ENCODE measurements around the gene FRYL.
"Not testable (repeated sequence)": the region's sequence is repeated elsewhere in the genome, so short reads cannot be mapped to it uniquely, and the experiment has no call there.

FRYL gene

DNA sequence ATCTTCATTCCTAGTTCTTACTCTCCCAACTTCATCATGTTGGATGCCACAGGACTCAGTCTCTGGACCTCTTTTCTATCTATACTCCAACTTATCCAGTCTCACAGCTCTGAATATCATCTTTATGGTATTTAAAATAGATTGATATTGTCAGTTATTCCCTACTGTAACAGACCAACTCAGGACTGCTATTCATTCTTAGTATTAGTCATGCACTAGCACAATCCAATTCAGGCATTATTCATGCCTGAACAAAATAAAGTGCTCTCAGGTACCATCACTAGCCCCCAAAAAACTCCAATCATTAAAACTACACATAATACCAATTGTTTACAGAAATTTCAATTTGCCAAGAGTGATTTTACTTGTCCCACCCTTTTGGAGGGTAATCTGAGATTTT, 37.7 kb downstream of the FRYL start:
- no peak for DNase-seq

DNA sequence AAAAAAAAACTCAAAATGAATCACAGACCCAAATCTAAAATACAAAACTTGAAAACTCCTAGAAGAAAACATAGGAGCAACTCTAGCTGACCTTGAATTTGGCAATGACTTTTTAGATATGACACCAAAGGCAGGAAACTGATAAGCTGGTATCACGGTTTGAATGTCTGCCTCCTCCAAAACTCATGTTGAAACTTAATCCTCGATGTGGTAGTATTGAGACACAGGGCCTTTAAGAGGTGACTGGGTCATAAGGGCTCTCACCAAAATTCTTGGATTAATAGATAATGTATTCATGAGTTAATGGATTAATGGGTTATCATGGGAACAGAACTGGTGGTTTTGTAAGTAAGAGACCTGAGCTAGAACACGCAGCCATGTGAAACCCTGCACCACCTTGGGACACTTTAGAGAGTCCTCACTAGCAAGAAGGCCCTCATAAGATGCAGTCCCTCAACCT, 40.5 kb downstream of the FRYL start:
- no peak for DNase-seq

GRCh38 chr4:48738856-48739255, 41.2 kb downstream of the FRYL start:
- no peak for DNase-seq

DNA sequence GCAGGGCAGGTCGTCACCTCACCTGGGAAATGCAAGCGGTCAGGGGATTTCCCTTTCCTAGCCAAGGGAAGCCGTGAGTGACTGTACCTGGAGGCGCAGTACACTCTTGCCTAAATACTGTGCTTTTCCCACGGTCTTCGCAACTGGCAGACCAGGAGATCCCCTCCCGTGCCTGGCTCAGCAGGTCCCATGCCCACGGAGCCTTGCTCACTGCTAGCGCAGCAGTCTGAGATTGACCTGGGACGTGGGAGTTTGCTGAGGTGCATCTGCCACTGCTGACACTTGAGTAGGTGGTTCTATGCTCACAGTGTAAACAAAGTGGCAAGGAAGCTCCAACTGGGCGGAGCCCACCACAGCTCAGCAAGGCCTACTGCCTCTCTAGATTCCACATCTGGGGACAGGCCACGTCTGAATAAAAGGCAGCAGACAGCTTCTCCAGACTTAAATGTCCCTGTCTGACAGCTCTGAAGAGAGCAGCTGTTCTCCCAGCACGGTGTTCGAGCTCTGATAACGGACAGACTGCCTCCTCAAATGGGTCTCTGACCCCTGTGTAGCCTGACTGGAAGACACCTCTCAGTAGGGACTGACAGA, 51.1 kb downstream of the FRYL start:
- DNase-seq: not testable (repeated sequence)

- no peak for DNase-seq
Measured at GRCh38 chr4:48727666-48728459, 52.2 kb downstream of the FRYL start.

- no peak for DNase-seq
Measured at GRCh38 chr4:48725414-48725813, 54.7 kb downstream of the FRYL start.

DNA sequence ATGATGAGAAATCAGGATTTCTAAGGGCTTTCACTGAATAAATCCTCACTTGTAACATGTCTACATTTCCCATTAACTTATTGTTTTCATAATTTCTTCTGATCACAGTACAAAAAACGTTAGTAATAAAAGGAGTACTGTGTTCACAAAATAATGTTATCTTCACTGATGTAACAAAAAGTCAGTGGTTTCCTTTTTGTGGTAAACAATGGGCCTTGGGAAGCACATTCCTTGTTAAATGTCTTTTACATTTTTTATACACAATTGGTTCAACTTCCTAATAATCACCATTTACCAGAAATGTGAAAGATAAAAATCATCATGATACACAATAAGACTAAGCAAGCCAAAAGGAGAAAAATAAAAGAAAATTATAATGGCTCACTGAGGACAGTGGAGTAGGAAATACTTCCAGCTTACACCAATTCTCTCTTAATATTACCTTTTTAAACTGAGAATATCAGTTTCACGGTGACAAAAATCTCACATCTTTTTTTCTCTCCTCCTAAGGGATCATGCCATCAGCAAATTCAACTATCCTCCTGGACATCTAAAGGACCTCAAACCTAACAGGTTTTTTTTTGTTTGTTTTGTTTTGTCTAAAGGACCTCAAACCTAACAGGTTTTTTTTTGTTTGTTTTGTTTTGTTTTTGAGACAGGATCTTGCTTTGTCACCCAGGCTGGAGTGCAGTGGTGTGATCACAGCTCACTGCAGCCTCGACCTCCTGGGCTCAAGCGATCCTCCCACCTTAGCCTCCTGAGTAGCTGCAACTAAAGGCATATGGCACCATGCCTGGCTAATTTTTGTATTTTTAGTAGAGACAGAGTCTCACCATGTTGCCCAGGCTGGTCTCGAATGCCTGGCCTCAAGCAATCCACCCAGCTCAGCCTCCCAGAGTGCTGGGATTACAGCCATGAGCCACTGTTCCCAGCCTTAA, 57.3 kb downstream of the FRYL start:
- peak; percentile 14 for DNase-seq

DNA sequence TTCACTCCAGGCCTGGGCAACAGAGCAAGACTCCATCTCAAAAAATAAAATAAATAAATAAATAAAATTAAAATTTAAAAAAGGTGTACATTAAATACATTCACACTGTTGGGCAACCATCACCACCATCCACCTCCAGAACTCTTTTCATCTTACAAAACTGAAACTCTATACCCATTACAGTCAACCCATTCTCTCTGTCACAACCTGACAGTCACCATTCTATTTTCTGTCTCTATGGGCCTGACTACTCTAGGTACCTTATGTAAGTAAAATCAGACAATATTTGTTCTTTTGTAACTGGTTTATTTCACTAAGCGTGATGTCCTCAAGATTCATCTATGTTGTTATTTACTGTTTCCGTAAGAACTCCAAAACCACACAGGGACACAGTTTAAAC, 59.6 kb downstream of the FRYL start:
- DNase-seq: no peak

GRCh38 chr4:48718818-48719465, 61.1 kb downstream of the FRYL start:
- no peak for DNase-seq

GRCh38 chr4:48716285-48716684, 63.8 kb downstream of the FRYL start:
- DNase-seq: not testable (repeated sequence)

DNA sequence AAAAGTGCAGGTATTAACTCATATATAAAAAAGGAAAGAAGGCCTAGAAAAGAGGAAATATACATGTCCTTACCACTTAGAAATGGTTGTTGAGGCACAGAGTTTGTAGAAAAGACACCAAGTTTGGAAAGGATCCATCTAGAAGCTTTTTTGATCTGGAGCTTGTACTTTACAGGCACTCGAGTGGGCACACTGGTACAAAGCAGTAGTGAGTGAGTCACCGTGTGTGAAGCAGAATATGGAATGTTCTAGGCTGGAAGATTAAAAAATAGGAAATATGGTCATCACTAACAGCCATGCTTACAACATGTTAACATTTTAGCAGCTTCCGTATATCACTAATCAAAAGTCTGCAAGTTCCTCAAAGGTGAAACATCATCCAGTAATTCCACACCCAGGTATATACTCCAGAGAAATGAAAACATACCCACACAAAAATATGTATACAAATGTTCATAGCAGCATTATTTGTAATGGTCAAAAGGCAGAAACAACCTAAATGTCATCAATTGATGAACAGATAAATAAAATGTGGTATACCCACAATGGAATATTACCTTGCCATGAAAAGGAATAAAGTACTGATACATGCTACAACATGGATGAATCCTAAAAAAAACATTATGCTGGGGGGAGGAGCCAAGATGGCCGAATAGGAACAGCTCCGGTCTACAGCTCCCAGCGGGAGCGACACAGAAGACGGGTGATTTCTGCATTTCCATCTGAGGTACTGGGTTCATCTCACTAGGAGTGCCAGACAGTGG, 69.5 kb downstream of the FRYL start:
- no peak for DNase-seq

GRCh38 chr4:48709901-48710300, 70.2 kb downstream of the FRYL start:
- DNase-seq: no peak

DNA sequence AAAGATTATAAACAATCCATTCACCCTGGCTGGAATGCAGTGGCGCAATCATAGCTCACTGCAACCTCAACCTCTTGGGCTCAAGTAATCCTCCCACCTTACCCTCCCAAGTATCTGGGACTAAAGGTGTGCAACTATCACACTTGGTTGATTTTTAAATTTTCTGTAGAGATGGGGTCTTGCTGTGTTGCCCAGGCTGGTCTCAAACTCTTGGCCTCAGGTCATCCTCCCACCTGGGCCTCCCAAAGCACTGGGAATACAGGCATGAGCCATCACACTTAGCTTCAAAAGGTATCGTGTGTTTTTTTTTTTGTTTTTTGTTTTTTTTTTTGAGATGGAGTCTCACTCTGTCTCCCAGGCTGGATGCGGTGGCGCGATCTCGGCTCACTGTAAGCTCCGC, 71.5 kb downstream of the FRYL start:
- DNase-seq: no peak

- no peak for DNase-seq
Measured at GRCh38 chr4:48706736-48707135, 73.3 kb downstream of the FRYL start.

- no peak for DNase-seq
Measured at GRCh38 chr4:48705609-48706008, 74.5 kb downstream of the FRYL start.

DNA sequence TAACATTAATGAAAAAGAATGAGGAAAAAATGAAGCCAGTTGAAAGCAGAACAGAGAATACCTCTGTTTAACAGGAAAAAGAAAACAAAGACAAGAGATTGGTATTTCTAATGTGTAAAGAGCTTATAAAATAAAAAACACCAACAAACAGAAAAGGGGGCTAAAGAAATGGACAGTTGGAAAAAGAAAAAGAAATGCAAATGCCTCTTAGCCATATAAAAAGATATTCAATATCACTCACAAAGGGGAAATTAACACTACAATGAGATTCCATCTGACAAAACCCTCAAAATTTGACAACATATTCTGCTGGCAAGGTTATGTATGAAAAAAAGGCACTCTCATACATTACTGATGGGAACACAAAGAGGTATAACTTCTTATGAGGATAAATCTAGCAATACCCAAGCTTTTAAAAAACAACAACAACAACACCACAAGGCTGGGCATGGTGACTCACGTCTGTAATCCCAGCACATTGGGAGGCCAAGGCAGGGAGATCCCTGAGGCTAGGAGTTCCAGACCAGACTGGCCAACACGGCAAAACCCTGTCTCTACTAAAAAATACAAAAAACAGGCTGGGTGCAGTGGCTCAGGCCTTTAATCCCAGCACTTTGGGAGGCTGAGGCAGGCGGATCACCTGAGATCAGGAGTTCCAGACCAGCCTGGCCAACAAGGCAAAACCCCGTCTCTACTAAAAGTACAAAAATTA, 75.8 kb downstream of the FRYL start:
- DNase-seq: no peak

DNA sequence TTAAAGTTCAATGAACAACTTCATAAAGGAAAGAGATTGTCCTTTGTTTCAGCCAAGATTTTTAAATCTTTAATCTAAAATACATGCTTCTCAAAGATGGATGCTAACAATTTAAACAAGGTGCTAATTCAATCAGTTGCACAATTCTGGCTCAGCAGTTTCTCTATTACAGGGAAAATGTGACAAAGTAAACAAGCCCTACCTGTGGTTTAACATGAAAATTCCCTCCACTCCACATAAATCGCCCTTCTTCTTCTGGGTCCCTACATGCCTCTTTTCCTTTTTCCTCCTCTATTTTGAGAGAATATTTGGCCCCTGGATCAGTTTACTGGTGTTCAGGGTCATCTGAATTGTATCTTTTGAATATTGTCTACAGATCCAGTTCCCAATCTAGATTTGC, 80.6 kb downstream of the FRYL start:
- DNase-seq: no peak

DNA sequence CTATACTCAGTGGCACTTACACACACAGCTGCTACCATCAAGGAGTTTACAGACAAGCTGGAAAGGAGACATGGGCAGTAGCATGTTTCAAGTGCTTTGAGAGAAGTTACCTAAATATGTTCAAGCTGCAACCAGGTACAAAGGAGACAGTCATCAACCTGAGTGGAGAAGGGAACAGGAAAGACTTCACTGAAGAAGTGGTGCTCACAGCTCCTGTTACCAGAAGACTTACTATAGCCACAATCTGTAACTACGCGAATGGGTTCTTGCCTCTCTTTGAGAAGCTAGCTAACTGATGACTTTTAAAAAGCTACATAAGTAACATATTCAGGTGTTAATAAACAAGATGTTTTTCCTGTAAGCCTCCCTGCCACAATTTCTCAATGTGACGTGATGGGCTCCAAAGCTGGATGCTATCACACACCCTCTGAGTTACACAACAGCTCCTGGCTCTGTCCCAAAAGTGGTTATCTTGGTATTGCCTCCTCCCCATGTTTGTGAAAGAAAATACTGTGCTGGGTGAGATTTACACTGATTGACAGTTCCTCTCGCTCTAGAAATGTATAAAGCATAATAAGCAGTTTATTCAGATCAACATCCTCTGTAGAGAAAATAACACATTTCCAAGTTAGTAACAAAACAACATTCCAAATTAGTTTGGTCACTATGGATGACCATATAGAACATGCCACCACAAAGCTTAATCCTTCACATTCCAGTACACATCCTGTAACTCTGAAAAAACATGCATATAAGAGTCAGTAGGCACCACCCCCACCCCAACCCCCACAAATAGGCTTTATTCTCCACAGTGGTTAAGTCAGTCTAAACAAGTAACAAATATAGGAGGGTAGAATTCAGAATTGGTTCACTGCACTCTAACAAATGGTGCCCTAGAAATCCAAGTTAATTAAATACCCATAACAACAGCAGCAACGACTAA, 81.8 kb downstream of the FRYL start:
- peak; percentile 95 for DNase-seq

GRCh38 chr4:48697516-48697915, 82.6 kb downstream of the FRYL start:
- not testable (repeated sequence) for DNase-seq

DNA sequence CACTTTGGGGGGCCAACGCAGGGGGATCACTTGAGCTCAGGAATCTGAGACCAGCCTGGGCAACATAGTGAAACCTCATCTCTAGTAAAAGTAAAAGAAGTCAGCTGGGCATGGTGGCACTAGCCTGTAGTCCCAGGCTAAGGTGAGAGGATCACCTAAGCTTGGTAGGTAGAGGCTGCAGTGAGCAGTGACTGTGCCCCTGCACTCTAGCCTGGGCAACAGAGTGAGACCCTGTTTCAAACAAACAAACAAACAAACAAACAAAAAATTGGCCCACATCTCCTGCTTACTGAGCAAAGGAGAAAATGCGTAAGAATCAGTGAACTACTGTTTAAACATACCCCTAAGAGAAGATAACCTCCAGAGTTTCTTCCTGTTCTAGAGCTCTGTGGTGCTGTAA, 85.3 kb downstream of the FRYL start:
- DNase-seq: no peak

All from fibroblast of skin of right quadriceps (primary cell).